ENCODE results near the gene IQCK.

IQCK gene

DNA sequence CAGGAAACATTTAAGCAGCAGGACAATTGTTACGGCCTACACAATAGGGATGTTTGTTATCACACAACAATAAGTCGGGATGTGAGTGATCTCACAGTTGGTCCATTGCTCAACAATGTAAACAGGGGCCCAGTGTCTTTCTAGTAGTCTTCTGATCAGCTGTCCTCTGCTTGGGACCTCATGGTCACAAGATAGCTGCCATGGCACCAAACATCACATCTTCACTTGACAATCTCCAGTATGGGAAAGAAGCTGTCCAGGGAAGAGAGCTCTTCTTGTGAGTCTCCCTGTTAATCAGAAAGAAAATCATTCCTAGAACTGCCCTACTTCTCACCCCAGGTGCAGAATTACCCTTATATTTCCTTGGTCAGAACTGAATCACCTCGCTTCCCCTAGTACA is 172.8 kb downstream of the IQCK start:
- FAIRE-seq: no peak

DNA sequence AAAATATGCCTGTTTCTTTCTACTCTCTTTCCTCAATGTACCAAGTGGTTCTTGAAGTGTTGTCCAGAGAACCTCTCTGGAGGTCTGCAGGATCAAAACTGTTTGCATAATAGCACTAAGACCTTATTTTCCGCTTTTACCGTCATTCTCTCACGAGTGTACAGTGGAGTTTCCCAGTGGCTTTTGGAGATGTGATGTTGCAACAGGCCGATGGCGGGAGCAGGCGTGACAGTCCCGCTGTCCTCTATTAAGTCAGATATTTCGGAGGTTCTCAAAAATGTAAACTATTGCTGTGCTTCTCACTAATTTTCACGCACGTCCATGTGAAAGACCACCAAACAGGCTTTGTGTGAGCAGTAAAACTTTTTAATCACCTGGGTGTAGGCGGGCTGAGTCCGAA is 174.8 kb downstream of the IQCK start:
- no peak for FAIRE-seq

DNA sequence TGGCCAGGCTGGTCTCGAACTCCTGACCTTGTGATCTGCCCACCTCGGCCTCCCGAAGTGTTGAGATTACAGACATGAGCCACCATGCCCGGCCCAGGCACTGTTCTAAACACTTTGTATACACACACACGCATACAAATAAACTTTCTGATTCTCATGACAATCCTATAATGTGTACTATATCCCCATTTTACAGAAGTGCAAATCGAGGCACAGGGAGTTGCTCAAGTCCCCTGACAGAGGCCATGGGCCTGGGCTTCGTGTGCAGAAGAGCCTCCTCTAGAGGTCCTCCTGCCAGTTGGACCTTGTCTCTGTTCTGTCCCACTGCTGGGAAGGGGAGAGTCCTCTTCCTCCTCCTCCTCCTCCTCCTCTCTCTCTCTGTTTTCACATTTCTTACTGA is 176.5 kb downstream of the IQCK start:
- no peak for FAIRE-seq

DNA sequence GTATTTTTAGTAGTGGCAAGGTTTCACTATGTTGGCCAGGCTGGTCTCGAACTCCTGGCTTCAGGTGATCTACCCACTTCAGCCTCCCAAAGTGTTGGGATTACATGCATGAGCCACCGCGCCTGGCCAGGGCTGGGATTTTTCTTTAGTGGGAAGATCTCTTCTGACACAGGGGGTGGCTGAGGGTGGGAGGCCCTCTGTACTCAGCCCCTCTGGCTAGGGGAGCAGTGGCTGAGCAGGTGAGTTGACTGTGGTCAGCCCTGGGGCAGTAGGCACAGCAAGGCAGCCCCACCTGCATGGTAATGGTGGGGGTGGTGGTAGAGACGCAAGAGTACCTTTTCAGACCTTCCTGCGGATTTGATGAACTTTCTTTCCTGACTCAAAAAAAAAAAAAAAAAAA is 178.9 kb downstream of the IQCK start:
- FAIRE-seq: no peak

DNA sequence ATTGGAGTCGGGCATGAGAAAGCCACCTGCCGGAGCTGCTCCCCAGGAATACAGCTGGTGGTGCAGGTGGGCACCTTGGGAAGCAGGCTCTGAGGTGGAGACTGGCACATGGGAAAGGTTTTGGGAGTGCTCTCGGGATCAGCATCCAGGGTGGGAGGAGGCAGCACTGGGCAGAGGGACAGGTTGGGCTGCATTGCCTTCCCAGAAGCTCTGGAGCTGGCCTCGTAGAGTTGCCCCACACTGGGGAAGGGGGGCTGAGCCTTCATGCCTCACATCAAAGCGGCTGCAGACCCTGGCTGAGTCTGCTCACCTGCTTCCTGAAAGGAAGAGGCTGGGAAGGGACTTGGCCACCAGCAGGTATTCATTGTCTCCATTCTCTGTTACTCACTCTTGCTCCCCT is 180.1 kb downstream of the IQCK start:
- no peak for FAIRE-seq

DNA sequence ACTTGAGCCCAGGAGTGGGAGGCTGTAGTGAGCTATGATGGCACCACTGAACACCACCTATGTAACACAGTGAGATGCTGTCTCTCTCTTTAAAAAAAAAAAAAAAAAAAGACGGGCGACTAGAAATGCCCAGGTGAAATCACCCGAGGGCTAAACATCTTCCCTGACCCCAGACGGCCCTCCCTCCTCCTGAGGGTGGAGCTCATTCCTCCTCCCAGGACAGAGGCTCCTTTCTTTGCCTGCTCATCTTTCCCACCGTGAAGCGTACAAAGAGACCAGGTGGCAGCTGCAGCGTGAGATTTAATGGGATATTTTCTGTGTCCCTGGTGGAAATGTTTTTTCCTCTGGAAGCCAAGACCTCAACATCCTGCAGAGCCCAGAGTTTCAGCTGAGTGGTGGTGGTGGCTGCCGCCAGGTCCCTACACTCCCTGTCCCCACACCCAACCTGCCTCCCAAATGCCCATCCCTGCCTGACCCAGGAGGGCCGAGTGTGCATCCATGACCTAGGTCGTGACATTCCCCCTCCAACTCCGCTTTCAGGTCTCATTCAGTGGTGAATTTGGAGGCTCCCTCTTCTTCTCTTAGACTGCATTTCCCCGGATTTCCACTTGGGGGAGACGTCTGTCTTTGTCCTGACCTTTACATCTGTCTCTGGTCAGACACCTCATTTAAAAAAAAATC is 181.0 kb downstream of the IQCK start:
- no peak for FAIRE-seq

DNA sequence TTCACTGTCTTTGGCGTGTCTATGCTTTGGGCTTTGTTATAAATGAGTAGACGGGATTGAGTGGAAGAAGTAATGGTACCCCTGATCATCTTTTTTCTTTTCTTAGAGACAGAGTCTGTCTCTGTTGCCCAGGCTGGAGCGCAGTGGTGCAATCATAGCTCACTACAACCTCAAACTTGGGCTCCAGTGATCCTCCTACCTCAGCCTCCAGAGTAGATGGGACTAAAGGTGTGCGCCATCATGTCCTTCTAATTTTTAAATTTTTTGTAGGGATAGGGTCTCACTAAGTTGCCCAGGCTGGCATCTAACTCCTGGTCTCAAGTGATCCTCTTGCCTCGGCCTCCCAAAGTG is 181.5 kb downstream of the IQCK start:
- FAIRE-seq: no peak

DNA sequence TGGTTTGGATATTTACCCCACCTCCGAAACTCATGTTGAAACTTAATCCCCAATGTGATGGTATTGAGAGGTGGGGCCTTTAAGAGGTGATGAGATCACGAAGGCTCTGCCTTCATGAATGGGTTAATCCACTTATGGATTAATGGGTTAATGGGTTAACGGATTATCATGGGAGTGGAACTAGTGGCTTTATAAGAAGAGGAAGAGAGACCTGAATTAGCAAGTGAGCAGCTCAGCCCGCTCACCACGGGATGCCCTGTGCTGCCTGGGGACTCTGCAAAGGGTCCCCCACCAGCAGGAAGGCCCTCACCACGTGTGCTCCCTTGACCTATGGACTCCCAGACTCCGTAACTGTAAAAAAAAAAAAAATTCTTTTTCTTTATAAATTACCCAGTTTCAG is 183.1 kb downstream of the IQCK start:
- no peak for FAIRE-seq

DNA sequence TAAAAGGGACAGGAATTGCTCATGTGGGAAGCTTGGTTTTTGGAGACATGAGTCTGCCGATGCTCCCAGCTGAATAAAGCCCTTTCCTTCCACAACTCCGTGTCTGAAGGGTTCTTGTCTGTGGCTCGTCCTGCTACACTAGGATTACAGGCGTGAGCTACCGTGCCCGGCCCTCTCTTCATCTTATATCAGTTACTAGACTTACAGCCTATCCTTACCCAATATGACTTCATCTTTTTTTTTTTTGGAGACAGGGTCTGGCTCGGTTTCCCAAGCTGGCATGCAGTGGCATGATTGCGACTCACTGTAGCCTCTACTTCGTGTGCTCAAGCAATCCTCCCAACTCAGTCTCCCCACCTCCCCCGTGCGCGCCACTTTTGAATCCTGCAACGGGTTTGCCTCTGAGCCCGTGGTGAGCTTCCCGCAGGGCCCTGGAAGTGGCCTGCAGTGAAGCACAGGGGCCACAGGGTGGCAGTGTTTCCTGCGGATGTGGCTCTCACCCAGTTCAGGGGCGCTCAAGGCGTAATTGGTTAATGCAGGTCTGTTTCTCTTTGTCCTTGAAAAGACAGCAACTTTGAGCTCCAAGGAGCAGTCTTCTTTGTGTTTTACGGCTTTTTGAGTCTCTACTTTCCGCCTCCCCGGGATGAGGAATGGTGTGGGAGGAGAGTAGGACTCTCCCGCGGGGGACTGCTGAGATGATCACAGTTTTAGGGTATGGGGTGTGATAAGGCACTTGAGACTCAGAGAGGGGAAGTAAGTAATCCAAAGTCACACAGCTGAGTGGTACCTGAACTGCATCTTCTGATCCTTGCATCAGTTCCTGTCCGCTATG is 189.3 kb downstream of the IQCK start:
- no peak for FAIRE-seq
